SU-DHL-6 (cell line): ENCODE results near the gene KLK2.

Experiments
- H2AFZ ChIP-seq: fragments of 200-600 bp; sonication (generic); 2 replicates; pipeline ENCODE4 v1.6.1; 2014; ENCODE audit warnings: low read depth, mild to moderate bottlenecking, moderate library complexity, mixed read lengths, antibody characterized with exemption, low read length; ENCODE audit not compliant: severe bottlenecking
- H3F3A ChIP-seq: fragments of 200-600 bp; shearing (Covaris generic); 2 replicates; pipeline ENCODE4 v1.6.0; 2016; ENCODE audit warnings: antibody characterized with exemption, mild to moderate bottlenecking; ENCODE audit not compliant: insufficient read depth
- H3K27ac ChIP-seq: fragments of 200-600 bp; sonication (generic); 2 replicates; pipeline ENCODE4 v1.5.1; 2016; ENCODE audit warnings: low read depth, mild to moderate bottlenecking, low read length, moderate library complexity, mixed read lengths
- H3K27me3 ChIP-seq: fragments of 200-600 bp; sonication (generic), shearing (Covaris generic); 2 replicates; pipeline ENCODE4 v1.6.0; 2014; ENCODE audit warnings: mild to moderate bottlenecking, low read length
- H3K36me3 ChIP-seq: fragments of 200-600 bp; sonication (generic); 2 replicates; pipeline ENCODE4 v1.6.1; 2014; ENCODE audit warnings: mild to moderate bottlenecking, low read length, mixed read lengths
- H3K4me2 ChIP-seq: fragments of 300-600, 200-600 bp; shearing (Covaris generic), sonication (generic); 2 replicates; pipeline ENCODE4 v1.6.0; 2014; ENCODE audit warnings: low read length, low read depth, mild to moderate bottlenecking; ENCODE audit not compliant: poor library complexity, severe bottlenecking
- H3K4me3 ChIP-seq: fragments of 200-600 bp; sonication (generic); 2 replicates; pipeline ENCODE4 v1.5.1; 2014; ENCODE audit warnings: antibody characterized with exemption, low read length, mild to moderate bottlenecking, mixed read lengths; ENCODE audit not compliant: insufficient read depth, poor library complexity, severe bottlenecking
- H3K79me2 ChIP-seq: fragments of 200-600 bp; sonication (generic); 2 replicates; pipeline ENCODE4 v1.6.1; 2014; ENCODE audit warnings: mild to moderate bottlenecking, low read length, moderate library complexity; ENCODE audit not compliant: insufficient read depth
- H3K9ac ChIP-seq: fragments of 200-600 bp; sonication (generic); 2 replicates; pipeline ENCODE4 v1.7.0; 2014; ENCODE audit warnings: mild to moderate bottlenecking, low read length
- H3K9me2 ChIP-seq: fragments of 200-600 bp; sonication (generic); replicated peaks from 2 replicates; pipeline ENCODE4 v1.6.1; 2014; ENCODE audit warnings: low read length; ENCODE audit not compliant: insufficient read depth
- H3K9me3 ChIP-seq: fragments of 200-600 bp; sonication (generic); 2 replicates; pipeline ENCODE4 v1.6.1; 2014; ENCODE audit warnings: low read length, mixed read lengths; ENCODE audit not compliant: insufficient read depth
- H4K20me1 ChIP-seq: fragments of 200-600 bp; sonication (generic); 2 replicates; pipeline ENCODE4 v1.6.1; 2014; ENCODE audit warnings: low read depth, mild to moderate bottlenecking, antibody characterized with exemption, low read length, moderate library complexity, mixed read lengths
- CTCF ChIP-seq: fragments of 200-600 bp; sonication (generic); IDR thresholded peaks from one replicate; pipeline ENCODE4 v1.5.1; 2017; ENCODE audit warnings: antibody characterized with exemption, mild to moderate bottlenecking, low read length, moderate library complexity; ENCODE audit not compliant: insufficient read depth, poor library complexity, severe bottlenecking
- EZH2phosphoT487 ChIP-seq: fragments of 200-600 bp; sonication (generic), shearing (Covaris generic); conservative IDR thresholded peaks from 2 replicates; pipeline ENCODE4 v1.6.1; 2018; ENCODE audit warnings: mild to moderate bottlenecking, antibody characterized with exemption, low read length, moderate library complexity, mixed read lengths

The KLK2 gene

GRCh38 chr19:50877338-50877737 lies 4.1 kb downstream of the KLK2 start:
- H3K27me3 ChIP-seq: no peaks in the 10 kb centered on the region; the same call in 1 of the 2 replicates
- H3K4me3 ChIP-seq: no peak overlapping the region
- no peaks in the 10 kb centered on the region for H3K36me3 ChIP-seq
- TF ChIP-seq EZH2phosphoT487: no peak
- TF ChIP-seq CTCF: no peak
- no peaks in the 10 kb centered on the region for H3K9me3 ChIP-seq
- no peak overlapping the region for H2AFZ ChIP-seq
- no peaks in the 10 kb centered on the region for H3K79me2 ChIP-seq
- H3K27ac ChIP-seq: no peak overlapping the region
- no peak overlapping the region for H3K9ac ChIP-seq
- no peak overlapping the region for H3K4me2 ChIP-seq
- H3F3A ChIP-seq: no peaks in the 10 kb centered on the region
- no peaks in the 10 kb centered on the region for H3K9me2 ChIP-seq
- no peaks in the 10 kb centered on the region for H4K20me1 ChIP-seq

GRCh38 chr19:50878851-50879250 lies 5.6 kb downstream of the KLK2 start:
- H3K4me2 ChIP-seq: no peak overlapping the region
- no peaks in the 10 kb centered on the region for H3K9me2 ChIP-seq
- no peak overlapping the region for H3K9ac ChIP-seq
- H3K4me3 ChIP-seq: no peak overlapping the region
- H3K27me3 ChIP-seq: no peaks in the 10 kb centered on the region; the same call in 1 of the 2 replicates
- H3K36me3 ChIP-seq: no peaks in the 10 kb centered on the region
- TF ChIP-seq EZH2phosphoT487 (no peak), CTCF (no peak)
- no peak overlapping the region for H3K27ac ChIP-seq
- no peaks in the 10 kb centered on the region for H3F3A ChIP-seq
- H4K20me1 ChIP-seq: no peaks in the 10 kb centered on the region
- H3K9me3 ChIP-seq: no peaks in the 10 kb centered on the region
- H3K79me2 ChIP-seq: no peaks in the 10 kb centered on the region
- no peak overlapping the region for H2AFZ ChIP-seq

- no peak overlapping the region for H3K4me2 ChIP-seq
- H4K20me1 ChIP-seq: no peaks in the 10 kb centered on the region
- H3K9ac ChIP-seq: no peak overlapping the region
- no peaks in the 10 kb centered on the region for H3K79me2 ChIP-seq
- no peak overlapping the region for H3K4me3 ChIP-seq
- no peaks in the 10 kb centered on the region for H3F3A ChIP-seq
- no peaks in the 10 kb centered on the region for H3K36me3 ChIP-seq
- no peaks in the 10 kb centered on the region for H3K9me2 ChIP-seq
- no peaks in the 10 kb centered on the region; the same call in 1 of the 2 replicates for H3K27me3 ChIP-seq
- TF ChIP-seq CTCF: no peak
- TF ChIP-seq EZH2phosphoT487: no peak
- no peak overlapping the region for H3K27ac ChIP-seq
- H2AFZ ChIP-seq: no peak overlapping the region
- no peaks in the 10 kb centered on the region for H3K9me3 ChIP-seq
Observed at GRCh38 chr19:50880241-50880640, 7.0 kb downstream of the KLK2 start.

- TF ChIP-seq EZH2phosphoT487 (no peak), CTCF (no peak)
- Histone ChIP-seq H3K27me3 (no peaks in the 10 kb centered on the region), H3K27ac (no peak overlapping the region), H3K9me2 (no peaks in the 10 kb centered on the region), H3K4me2 (no peak overlapping the region), H3K4me3 (no peak overlapping the region), H4K20me1 (no peaks in the 10 kb centered on the region), H3K9ac (no peak overlapping the region), H3K36me3 (no peaks in the 10 kb centered on the region), H2AFZ (no peak overlapping the region), H3K79me2 (no peaks in the 10 kb centered on the region), H3F3A (no peaks in the 10 kb centered on the region), H3K9me3 (no peaks in the 10 kb centered on the region)
Observed at GRCh38 chr19:50882188-50882587, 8.9 kb downstream of the KLK2 start.
